Left hindlimb (tissue), 1 donor: ENCODE measurements around the gene HOXB3.
"Not testable (repeated sequence)": the region's sequence is repeated elsewhere in the genome, so short reads cannot be mapped to it uniquely, and the experiment has no call there.

Source experiments
- DNase-seq: peaks from one replicate; pipeline ENCODE4 v3.0.0-alpha.2; 2018

HOXB3 gene

GRCh38 chr17:48542114-48542656 is 47.9 kb downstream of the HOXB3 start:
- DNase-seq = no peak

- DNase-seq = peak; percentile 77
These were observed 48.4 kb downstream of the HOXB3 start for GRCh38 chr17:48541577-48542113.

GRCh38 chr17:48541036-48541576 is 48.9 kb downstream of the HOXB3 start:
- no peak for DNase-seq

DNA sequence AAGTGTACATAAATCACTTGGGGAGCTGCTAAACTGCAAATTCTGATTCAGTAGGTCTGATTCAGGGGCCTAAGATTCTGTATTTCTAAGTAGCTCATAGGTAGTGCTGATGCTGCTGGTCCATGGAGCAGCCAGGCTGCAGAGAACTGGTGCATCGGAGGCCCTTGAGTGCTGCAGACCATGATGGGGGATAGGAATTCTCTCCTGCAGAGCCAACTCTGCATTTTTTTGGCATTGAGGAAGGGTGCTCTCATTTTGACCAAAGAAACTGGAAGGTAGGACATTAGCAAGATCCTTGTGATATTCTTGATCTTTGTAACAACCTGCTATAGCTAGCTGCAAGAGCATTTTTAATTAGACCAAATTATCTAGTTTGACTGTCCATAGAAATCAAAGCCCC is 49.8 kb downstream of the HOXB3 start:
- DNase-seq = no peak

DNA sequence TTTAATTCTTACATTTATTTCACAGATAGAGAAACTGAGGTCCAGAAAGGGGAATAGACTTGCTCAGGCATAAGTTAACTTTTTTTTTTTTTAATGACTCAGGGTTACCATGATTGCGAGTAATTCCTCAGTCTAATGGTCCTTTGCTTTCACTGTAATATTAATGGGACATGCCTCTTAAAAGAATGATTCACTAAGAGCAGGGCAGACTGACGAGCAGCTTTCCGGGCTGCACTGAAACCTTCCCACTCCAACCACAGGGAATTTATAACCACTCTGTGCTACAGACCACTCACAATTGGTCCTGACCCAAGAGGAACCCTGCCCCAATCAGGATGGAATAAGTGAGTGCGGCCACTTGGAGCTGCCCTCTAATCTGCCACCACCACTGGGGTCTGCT is 50.9 kb downstream of the HOXB3 start:
- no peak for DNase-seq

- no peak for DNase-seq
These were observed 52.7 kb downstream of the HOXB3 start for GRCh38 chr17:48537316-48537715.

GRCh38 chr17:48535793-48536559 is 54.1 kb downstream of the HOXB3 start:
- not testable (repeated sequence) for DNase-seq

- DNase-seq = no peak
These were observed 57.8 kb downstream of the HOXB3 start for GRCh38 chr17:48532261-48532660.

DNA sequence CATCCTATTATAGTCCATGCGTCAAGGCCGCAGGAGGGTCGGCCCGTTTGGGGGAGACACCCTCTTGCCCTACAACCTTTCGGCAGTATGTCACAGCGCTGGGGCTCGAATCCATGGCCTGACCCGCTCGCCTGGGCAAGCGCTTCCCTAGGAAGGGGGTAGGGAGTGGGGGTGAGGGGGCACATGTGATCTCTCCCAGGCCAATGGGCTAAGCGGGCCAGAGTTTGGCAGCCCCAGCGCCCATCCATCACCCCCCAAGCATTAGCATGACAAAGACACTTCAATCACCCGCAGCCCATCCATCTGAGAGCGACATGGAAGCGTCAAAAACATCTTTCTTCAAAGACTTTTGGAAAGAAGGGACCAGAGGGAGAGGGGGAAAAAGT is 59.2 kb downstream of the HOXB3 start, which contains the start of gene HOXB1:
HOXB1 (minus strand) TSS at position 125 of the 386 bp plus-strand sequence; CDS start at position 18, 107 bp downstream.
- DNase-seq = no peak

DNA sequence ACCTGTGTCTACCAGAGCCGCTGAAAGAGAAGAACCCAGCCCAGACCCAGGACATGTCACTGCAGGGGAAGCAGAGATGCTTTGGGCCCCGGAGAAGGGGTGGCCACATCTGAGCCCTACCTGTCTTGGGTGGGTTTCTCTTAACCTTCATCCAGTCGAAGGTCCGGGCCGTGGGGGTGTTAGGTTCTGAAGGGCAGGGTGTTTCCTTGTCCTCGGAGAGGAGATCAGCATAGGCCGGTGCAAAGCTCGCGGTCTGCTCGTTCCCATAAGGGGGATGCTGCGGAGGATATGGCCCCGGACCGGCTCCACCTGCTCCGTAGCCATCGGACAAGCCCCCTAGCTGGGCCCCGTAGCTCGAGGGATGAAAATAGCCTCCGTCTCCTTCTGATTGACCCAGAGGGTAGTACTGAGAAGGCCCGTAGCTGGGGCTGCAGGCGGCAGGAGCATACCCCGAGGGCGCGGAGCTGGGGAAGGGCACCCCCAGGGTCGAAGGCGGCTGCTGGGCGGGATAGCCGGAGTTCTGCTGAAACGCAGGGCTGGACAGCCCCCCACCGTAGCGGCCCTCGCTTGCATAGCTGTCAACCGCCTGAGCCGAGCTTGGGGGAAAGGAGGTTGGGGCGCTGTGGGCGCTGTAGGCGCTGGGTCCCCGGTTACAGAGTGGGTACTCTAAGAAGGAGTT is 59.7 kb downstream of the HOXB3 start:
- DNase-seq = no peak

DNA sequence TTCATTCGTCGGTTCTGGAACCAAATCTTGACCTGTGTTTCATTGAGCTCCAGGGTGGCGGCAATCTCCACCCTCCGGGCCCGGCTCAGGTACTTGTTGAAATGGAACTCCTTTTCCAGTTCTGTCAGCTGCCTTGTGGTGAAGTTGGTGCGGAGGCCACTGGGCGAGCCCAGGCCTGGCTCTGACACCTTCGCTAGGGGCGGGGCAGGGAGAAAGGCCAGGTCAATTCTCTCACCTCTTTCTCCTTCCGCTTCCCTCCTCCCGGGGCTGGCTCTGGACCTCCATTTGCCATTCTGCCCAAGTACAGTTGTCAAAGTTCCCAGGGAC is 60.4 kb downstream of the HOXB3 start:
- no peak for DNase-seq

- DNase-seq = no peak
These were observed 60.9 kb downstream of the HOXB3 start for GRCh38 chr17:48528936-48529682.

- DNase-seq = no peak
These were observed 61.7 kb downstream of the HOXB3 start for GRCh38 chr17:48528153-48528935.

GRCh38 chr17:48527547-48527932 is 62.5 kb downstream of the HOXB3 start:
- DNase-seq = no peak

DNA sequence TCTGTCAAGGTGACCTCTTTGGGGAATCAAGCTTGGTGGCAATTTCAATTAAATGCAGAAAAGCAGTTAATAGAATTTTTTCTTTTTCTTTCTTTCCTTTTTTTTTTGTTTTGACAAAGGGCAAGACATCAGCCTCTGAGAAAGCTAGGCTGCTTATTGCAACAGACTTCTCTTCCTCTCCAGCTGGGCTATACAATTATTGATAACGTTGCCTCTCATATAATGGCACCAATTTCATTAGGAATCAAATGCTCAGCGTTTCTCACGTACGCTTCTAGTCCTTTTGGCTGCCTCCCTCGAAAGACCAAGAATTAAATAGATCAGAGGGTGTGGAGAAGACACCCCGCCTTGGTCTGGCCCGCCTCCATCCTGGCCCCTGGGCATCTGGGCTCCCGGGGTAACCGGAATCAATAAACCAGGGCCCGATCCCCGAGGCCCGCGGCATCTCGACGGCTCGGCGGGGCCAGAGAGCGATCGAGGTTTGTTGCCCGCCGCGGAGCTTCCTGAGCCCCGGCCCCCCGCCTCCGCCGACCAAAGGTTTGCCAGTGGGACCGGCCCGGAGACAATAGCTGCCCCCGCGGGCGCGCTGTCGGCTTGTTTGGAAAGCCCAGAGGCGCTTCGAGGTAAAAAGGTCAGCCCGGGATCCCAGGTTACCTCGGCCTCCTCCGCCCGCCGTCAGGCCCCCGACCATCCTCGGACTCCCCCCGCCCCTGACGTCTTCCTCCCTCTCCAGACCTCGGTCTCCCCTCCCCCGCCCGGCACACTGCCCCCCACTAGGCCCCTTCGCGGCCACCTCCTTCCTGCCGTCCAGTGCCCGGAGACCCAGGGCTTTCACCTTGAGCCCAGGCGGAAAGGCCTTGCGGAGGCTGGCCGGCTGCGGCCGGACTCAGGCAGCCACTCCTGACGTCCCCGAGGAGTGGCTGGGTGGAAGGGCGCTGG is 63.2 kb downstream of the HOXB3 start:
- DNase-seq = no peak

DNA sequence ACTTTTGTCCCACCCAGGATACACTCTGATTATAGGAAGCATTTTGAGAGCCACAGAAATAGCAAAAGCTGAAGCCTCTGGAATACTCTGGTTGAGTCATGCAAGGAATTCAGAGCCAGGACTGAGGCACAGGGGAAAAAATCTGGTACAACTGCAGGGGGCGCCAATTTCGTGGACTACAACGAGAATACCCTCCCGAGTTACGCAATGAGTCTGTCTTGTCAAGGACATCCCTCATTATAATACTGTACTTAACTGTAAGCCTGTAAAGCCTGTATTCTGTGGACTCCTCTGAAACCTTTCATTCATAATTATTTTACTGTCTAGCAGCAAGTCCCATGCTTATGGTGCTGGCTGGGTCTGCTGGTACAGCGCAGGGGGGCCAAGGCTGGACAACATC is 67.0 kb downstream of the HOXB3 start:
- DNase-seq = no peak

DNA sequence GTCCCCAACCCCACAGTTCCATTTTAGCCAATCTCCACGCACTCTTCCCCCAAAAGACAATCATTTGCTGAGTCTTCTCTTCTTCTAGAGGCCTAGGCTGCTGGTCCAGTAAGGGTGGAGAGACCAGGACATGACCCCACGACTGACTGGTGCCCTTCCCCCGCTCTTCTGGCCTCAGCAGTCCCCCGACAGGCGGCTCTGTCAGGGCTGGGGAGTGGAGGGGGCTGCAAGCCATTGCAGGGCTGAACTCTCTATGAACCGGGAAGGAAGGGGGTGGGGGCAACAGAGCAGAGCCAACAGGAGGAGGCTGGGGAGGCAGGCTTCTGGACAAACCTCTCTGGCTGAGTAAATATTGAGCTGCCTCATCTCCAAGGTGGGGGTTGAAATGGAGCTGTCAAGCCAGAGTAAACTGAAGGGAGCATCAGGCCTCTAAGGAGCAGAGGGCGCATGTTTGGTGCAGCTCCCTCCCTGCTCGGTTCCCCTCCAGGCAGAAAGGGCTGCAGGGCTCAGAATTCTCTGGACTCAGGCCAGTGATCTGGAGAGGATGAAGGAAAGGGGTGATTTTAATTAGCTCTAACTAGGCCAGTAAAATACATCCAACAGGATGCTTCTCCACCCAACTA is 67.9 kb downstream of the HOXB3 start:
- peak; percentile 51 for DNase-seq

DNA sequence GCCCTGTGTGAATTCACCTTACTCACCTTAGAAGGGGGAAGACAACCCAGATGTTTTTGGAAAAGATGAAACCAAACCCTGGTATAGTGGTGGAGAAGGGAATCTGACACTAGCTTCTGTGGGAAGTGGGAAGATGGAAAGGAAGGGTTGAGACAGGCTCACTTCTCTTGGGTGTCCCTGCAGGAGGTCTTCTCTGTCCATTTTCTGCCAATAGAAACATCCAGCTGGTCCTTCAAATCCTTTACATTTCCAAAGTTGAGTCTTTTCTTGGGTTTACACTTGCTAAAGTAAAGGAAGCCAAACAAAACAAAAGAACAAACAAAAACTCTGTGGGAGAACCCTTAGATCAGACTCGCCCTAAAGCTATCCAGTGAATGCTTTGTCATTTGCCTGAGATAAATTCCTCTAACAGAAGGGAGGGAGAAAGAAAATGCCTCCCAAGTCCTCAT is 69.4 kb downstream of the HOXB3 start:
- DNase-seq = no peak

GRCh38 chr17:48519427-48519826 is 70.6 kb downstream of the HOXB3 start:
- no peak for DNase-seq

- no peak for DNase-seq
These were observed 72.6 kb downstream of the HOXB3 start for GRCh38 chr17:48517478-48517877.
